Activated CD8-positive, alpha-beta T cell treated with anti-CD3 and anti-CD28 coated beads, Interleukin-2, amount 10 ng/mL, durations not matched to agents 7 days and 5 days (primary cell): ENCODE results near the gene KRTAP24-1. TPM values are rescaled to one million over a fixed set of nuclear protein-coding genes. Genes with fewer than 3 reads are reported as not detected.

ENCODE experiments used
- ATAC-seq: fragments of 150-1000 bp; cut with Tn5 transposase; one replicate; pipeline ENCODE4 v1.10.0; 2021; ENCODE audit warnings: moderate library complexity
- CTCF ChIA-PET: fragments of 350-600 bp; sonication (Branson Sonifier 250); formaldehyde crosslinking; loops from one replicate; lab custom pipeline; 2021; ENCODE audit warnings: antibody characterized with exemption; lab: Charles Lee
- POLR2A ChIA-PET: fragments of 350-600 bp; sonication (Branson Sonifier 250); formaldehyde crosslinking; loops from one replicate; lab custom pipeline; 2021; ENCODE audit warnings: antibody characterized with exemption; lab: Charles Lee
- DNase-seq: peaks from one replicate; pipeline ENCODE4 v3.0.0-alpha.2; 2020
- H3K27ac Mint-ChIP-seq: one replicate; pipeline ENCODE4 v1.8.0; 2021; ENCODE audit warnings: mild to moderate bottlenecking, mixed read lengths
- H3K27me3 Mint-ChIP-seq: one replicate; pipeline ENCODE4 v1.8.0; 2021; ENCODE audit warnings: low read depth, mixed read lengths
- H3K36me3 Mint-ChIP-seq: one replicate; pipeline ENCODE4 v1.8.0; 2021; ENCODE audit warnings: low read depth, mixed read lengths
- H3K4me1 Mint-ChIP-seq: one replicate; pipeline ENCODE4 v1.8.0; 2021; ENCODE audit warnings: low read depth, mixed read lengths
- H3K4me3 Mint-ChIP-seq: one replicate; pipeline ENCODE4 v1.8.0; 2021; ENCODE audit warnings: mild to moderate bottlenecking, mixed read lengths
- H3K9me3 Mint-ChIP-seq: one replicate; pipeline ENCODE4 v1.8.0; 2022; ENCODE audit warnings: mixed read lengths; ENCODE audit not compliant: insufficient read depth
- total RNA-seq, 2 experiments: library from RNA; stranded (reverse); gene quantifications; one replicate each; pipeline ENCODE4 v1.2.3, GENCODE V29; 2021

The KRTAP24-1 gene
- total RNA-seq, 2 experiments from 2014 or later, result not detected

DNA sequence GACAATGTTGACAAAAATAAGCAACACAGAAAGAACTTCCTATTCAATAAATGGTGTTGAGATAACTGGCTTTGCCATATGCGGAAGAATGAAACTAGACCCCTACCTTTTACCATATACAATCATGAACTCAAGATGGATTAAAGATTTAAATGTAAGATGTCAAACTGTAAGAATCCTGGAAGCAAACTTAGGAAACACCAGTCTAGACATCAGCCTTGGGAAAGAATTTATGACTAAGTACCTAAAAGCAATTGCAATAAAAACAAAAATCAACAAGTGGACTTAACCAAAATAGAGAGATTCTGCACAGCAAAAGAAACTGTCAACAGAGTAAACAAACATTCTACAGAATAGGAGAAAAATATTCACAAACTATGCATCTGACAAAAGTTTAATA lies 50.7 kb downstream of the KRTAP24-1 start:
- H3K27ac Mint-ChIP-seq, result no peak overlapping the region
- no peak for ATAC-seq
- CTCF ChIA-PET, result no interaction called here
- H3K4me1 Mint-ChIP-seq, result no peaks in the 10 kb centered on the region
- DNase-seq, result no peak
- H3K27me3 Mint-ChIP-seq, result no peaks in the 10 kb centered on the region
- POLR2A ChIA-PET, result no interaction called here
- no peaks in the 10 kb centered on the region for H3K36me3 Mint-ChIP-seq
- H3K4me3 Mint-ChIP-seq, result no peak overlapping the region
- no peaks in the 10 kb centered on the region for H3K9me3 Mint-ChIP-seq

Other genes with a start within 250 kb of the KRTAP24-1 start
- not detected for gene CLDN17, start 116.1 kb downstream of the KRTAP24-1 start, total RNA-seq
- not detected for gene CLDN8, start 66.9 kb downstream of the KRTAP24-1 start, total RNA-seq
- gene KRTAP25-1, start 6.6 kb upstream of the KRTAP24-1 start, total RNA-seq, result not detected
- gene KRTAP26-1, start 37.4 kb upstream of the KRTAP24-1 start, total RNA-seq, result not detected
- not detected for gene KRTAP27-1, start 54.7 kb upstream of the KRTAP24-1 start, total RNA-seq
- not detected for gene KRTAP23-1, start 65.7 kb upstream of the KRTAP24-1 start, total RNA-seq
- not detected for gene KRTAP13-2, start 89.3 kb upstream of the KRTAP24-1 start, total RNA-seq
- gene KRTAP13-1, start 113.1 kb upstream of the KRTAP24-1 start, total RNA-seq, result not detected
- not detected for gene KRTAP13-3, start 143.0 kb upstream of the KRTAP24-1 start, total RNA-seq
- gene KRTAP13-4, start 147.3 kb upstream of the KRTAP24-1 start, total RNA-seq, result not detected
- gene KRTAP15-1, start 157.3 kb upstream of the KRTAP24-1 start, total RNA-seq, result not detected
- not detected for gene KRTAP19-1, start 197.4 kb upstream of the KRTAP24-1 start, total RNA-seq
- gene KRTAP19-2, start 204.5 kb upstream of the KRTAP24-1 start, total RNA-seq, result not detected
- not detected for gene KRTAP19-3, start 209.1 kb upstream of the KRTAP24-1 start, total RNA-seq
- not detected for gene KRTAP19-4, start 214.2 kb upstream of the KRTAP24-1 start, total RNA-seq
- gene KRTAP19-5, start 219.2 kb upstream of the KRTAP24-1 start, total RNA-seq, result not detected